HG02763 (cell line): ENCODE results near the gene NFATC4.
"Not testable (repeated sequence)": the region's sequence is repeated elsewhere in the genome, so short reads cannot be mapped to it uniquely, and the experiment has no call there.

ENCODE experiments used
- ATAC-seq: cut with Tn5 transposase; IDR thresholded peaks from one replicate; pipeline ENCODE4 v1.9.1; 2021; ENCODE audit warnings: mild to moderate bottlenecking, moderate library complexity; ENCODE audit not compliant: unreplicated experiment

Gene NFATC4

GRCh38 chr14:24385524-24385923 is 17.5 kb downstream of the NFATC4 start:
- no peak for ATAC-seq

GRCh38 chr14:24387009-24387345 is 19.0 kb downstream of the NFATC4 start:
- ATAC-seq: no peak

GRCh38 chr14:24387579-24387978 is 19.6 kb downstream of the NFATC4 start:
- ATAC-seq: not testable (repeated sequence)

- ATAC-seq: no peak
Observed at GRCh38 chr14:24388474-24389179, 20.6 kb downstream of the NFATC4 start.

- no peak for ATAC-seq
Observed at GRCh38 chr14:24389226-24389848, 21.4 kb downstream of the NFATC4 start.

GRCh38 chr14:24390701-24391468 is 22.9 kb downstream of the NFATC4 start:
- no peak for ATAC-seq

GRCh38 chr14:24392325-24393091 is 24.5 kb downstream of the NFATC4 start:
- ATAC-seq: no peak

- no peak for ATAC-seq
Observed at GRCh38 chr14:24394275-24394674, 26.3 kb downstream of the NFATC4 start.

GRCh38 chr14:24395609-24396582 is 27.9 kb downstream of the NFATC4 start:
- no peak for ATAC-seq

GRCh38 chr14:24397639-24398292 is 29.8 kb downstream of the NFATC4 start:
- no peak for ATAC-seq

- ATAC-seq: no peak
Observed at GRCh38 chr14:24398293-24398652, 30.3 kb downstream of the NFATC4 start.

- no peak for ATAC-seq
Observed at GRCh38 chr14:24398653-24399446, 30.9 kb downstream of the NFATC4 start, which contains the start of gene NYNRIN. Gene NYNRIN, plus strand, starts transcription at chr14:24399003. Its CDS starts 244 bp downstream, at chr14:24399247.

GRCh38 chr14:24399447-24399822 is 31.5 kb downstream of the NFATC4 start:
- no peak for ATAC-seq

GRCh38 chr14:24399999-24400718 is 32.2 kb downstream of the NFATC4 start:
- no peak for ATAC-seq

GRCh38 chr14:24401810-24402702 is 34.1 kb downstream of the NFATC4 start:
- ATAC-seq: no peak

- ATAC-seq: no peak
Observed at GRCh38 chr14:24403294-24403998, 35.5 kb downstream of the NFATC4 start.

GRCh38 chr14:24404814-24405213 is 36.8 kb downstream of the NFATC4 start:
- no peak for ATAC-seq
